Mucosa of stomach (tissue), 1 donor: ENCODE measurements around the gene DOCK6.

Experiments used
- H3K27me3 ChIP-seq: one replicate; pipeline ENCODE4 v1.7.0; 2013; ENCODE audit warnings: mild to moderate bottlenecking, low read length; ENCODE audit not compliant: control insufficient read depth, insufficient read depth
- H3K36me3 ChIP-seq: one replicate; pipeline ENCODE4 v1.7.0; 2013; ENCODE audit warnings: low read length; ENCODE audit not compliant: control insufficient read depth, insufficient read depth
- H3K4me1 ChIP-seq: one replicate; pipeline ENCODE4 v1.7.0; 2013; ENCODE audit warnings: mild to moderate bottlenecking, low read length; ENCODE audit not compliant: control insufficient read depth, insufficient read depth
- H3K4me3 ChIP-seq: one replicate; pipeline ENCODE4 v1.7.0; 2013; ENCODE audit warnings: low read length
- H3K9ac ChIP-seq: one replicate; pipeline ENCODE4 v1.7.0; 2013; ENCODE audit warnings: mild to moderate bottlenecking, low read length, moderate library complexity
- H3K9me3 ChIP-seq: one replicate; pipeline ENCODE4 v1.7.0; 2013; ENCODE audit warnings: mild to moderate bottlenecking, low read length, moderate library complexity; ENCODE audit not compliant: control insufficient read depth
- donor health status: Pancreatic carcinoma.

Gene DOCK6

DNA sequence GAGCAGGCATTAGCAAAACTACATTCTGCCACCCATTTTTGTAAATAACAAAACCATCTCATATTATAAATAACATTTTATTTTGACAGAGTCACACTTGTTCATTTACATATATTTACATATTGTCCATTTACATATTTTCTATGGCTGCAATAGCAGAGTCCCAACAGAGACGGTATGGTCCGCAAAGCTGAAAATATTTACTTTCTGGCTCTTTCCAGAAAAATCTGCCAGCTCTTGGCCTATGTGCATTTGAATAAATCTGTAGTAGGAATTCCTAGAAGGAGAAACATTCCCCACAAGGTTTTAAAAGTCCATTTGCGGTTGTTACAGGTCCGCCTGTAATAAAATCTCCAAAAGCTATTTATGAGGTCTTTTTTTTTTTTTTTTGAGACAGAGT, 27.9 kb upstream of the DOCK6 start:
- Histone ChIP-seq H3K9me3 (no peaks in the 10 kb centered on the region), H3K27me3 (peaks cover 3% of the 10 kb centered on the region), H3K4me3 (no peak overlapping the region), H3K36me3 (no peaks in the 10 kb centered on the region), H3K4me1 (peaks cover 1% of the 10 kb centered on the region), H3K9ac (no peak overlapping the region)

- Histone ChIP-seq H3K9me3 (no peaks in the 10 kb centered on the region), H3K4me3 (no peak overlapping the region), H3K4me1 (no peaks in the 10 kb centered on the region), H3K27me3 (peaks cover 3% of the 10 kb centered on the region), H3K9ac (no peak overlapping the region), H3K36me3 (no peaks in the 10 kb centered on the region)
These were observed 26.0 kb upstream of the DOCK6 start for GRCh38 chr19:11288349-11288748.

DNA sequence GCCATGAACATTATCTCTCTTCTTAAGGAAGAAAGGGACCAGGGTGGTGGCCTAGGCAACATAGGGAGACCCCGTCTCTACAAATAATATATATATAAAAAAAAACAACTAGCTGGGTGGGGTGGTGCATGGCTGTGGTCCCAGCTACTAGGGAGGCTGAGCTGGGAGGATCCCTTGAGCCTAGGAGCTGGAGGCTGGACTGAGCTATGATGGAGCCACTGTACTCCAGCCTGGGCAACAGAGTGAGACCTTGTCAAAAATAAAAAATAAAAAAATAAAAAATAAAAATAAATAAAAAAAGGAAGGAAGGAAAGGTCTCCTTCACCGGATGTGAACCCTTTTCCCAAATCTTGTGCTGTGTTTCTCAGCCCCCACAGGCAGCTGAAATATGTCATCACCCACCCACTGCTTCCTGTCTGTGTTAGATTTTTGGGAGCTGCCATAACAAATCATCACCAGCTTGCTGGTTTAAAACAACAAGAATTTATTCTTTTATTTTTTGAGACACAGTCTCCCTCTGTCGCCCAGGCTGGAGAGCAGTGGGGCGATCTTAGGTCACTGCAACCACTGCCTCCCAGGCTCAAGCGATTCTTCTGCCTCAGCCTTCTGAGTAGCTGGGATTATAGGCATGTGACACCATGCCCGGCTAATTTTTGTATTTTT, 24.1 kb upstream of the DOCK6 start:
- H3K4me1 ChIP-seq: no peaks in the 10 kb centered on the region
- H3K27me3 ChIP-seq: peaks cover 3% of the 10 kb centered on the region
- no peak overlapping the region for H3K9ac ChIP-seq
- no peaks in the 10 kb centered on the region for H3K36me3 ChIP-seq
- no peak overlapping the region for H3K4me3 ChIP-seq
- no peaks in the 10 kb centered on the region for H3K9me3 ChIP-seq

DNA sequence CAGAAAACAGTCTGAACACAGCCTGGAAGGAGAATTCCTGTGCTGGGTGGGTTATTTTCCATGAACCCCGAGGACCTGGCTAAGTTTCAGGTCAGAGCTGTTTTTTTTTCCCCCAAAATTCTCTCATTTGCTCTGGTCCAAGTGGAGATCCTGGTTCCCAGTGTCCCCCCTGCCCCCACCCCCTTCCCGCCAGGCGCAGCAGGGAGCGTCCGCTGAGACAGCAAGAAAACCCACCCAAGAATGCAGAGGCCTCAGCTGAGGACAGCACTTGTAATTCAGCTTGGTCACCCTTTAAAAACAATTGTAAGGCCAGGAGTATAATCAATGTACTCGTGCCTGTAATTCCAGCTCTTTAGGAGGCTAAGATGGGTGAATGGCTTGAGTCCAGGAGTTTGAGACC, 22.2 kb upstream of the DOCK6 start:
- peaks cover 3% of the 10 kb centered on the region for H3K27me3 ChIP-seq
- H3K36me3 ChIP-seq: no peaks in the 10 kb centered on the region
- H3K4me3 ChIP-seq: no peak overlapping the region
- no peaks in the 10 kb centered on the region for H3K4me1 ChIP-seq
- no peaks in the 10 kb centered on the region for H3K9me3 ChIP-seq
- H3K9ac ChIP-seq: no peak overlapping the region

GRCh38 chr19:11281356-11282049, 19.2 kb upstream of the DOCK6 start:
- H3K27me3 ChIP-seq: no peaks in the 10 kb centered on the region
- no peaks in the 10 kb centered on the region for H3K36me3 ChIP-seq
- no peaks in the 10 kb centered on the region for H3K4me1 ChIP-seq
- no peak overlapping the region for H3K4me3 ChIP-seq
- no peaks in the 10 kb centered on the region for H3K9me3 ChIP-seq
- no peak overlapping the region for H3K9ac ChIP-seq

DNA sequence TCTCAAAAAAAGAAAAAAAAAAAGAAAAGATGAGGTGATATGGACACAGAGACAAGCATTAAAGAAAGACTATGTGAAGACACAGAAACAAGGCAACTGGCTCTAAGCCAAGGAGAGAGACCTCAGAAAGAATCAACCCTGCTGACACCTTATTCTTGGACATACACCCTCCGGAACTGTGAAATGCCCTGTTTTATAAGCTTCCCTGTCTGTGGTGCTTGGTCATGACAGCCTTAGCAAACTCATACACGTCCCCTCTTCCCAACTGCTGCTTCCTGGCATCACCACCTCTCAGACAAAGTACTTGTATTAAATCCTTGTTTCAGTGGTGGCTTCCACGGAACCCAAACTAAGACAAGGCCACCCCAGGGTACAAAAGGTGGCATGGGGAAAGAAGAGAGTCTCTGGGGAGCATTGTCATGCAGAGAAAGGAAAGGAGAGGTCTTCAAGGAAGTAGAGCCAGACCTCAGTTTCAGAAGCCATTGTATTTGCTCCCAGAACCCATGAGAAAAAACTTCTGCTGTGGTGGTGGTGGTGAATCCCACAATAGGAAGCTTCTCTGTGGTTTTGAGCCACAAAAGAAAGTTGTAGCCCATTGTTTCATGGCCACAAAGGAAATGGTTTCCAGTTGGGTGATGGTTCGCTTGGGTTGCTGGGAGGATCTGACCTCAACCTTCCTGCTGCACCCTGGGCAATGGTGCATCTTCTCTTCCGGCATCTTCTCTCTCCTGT, 17.3 kb upstream of the DOCK6 start:
- H3K4me1 ChIP-seq: no peaks in the 10 kb centered on the region
- H3K9me3 ChIP-seq: no peaks in the 10 kb centered on the region
- no peak overlapping the region for H3K9ac ChIP-seq
- H3K36me3 ChIP-seq: no peaks in the 10 kb centered on the region
- no peak overlapping the region for H3K4me3 ChIP-seq
- no peaks in the 10 kb centered on the region for H3K27me3 ChIP-seq

GRCh38 chr19:11278670-11279069, 16.3 kb upstream of the DOCK6 start:
- Histone ChIP-seq H3K9me3 (no peaks in the 10 kb centered on the region), H3K4me1 (no peaks in the 10 kb centered on the region), H3K4me3 (no peak overlapping the region), H3K9ac (no peak overlapping the region), H3K36me3 (no peaks in the 10 kb centered on the region), H3K27me3 (no peaks in the 10 kb centered on the region)

DNA sequence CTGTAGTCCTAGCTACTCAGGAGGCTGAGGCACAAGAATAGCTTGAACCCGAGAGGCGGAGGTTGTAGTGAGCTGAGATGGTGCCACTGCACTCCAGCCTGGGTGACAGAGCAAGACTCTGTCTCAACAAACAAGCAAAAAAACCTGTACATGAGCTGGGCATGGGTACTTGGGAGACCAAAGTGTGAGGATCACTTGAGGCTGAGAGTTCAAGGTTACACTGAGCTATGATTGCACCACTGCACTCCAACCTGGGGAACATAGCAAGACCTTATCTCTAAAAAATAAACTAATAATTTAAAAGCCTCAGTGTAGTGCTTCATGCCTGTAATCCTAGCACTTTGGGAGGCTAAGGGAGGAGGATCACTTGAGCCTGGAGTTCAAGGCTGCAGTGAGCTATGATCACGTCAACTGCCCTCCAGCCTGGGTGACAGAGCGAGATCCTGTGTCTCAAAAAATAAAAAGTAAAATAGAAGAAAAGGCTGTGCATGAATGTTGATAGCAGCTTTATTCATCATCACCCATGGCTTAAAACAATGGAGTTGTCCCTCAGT, 12.3 kb upstream of the DOCK6 start:
- Histone ChIP-seq H3K9ac (no peak overlapping the region), H3K36me3 (no peaks in the 10 kb centered on the region), H3K4me3 (no peak overlapping the region), H3K4me1 (peaks cover 9% of the 10 kb centered on the region), H3K9me3 (no peaks in the 10 kb centered on the region), H3K27me3 (no peaks in the 10 kb centered on the region)

DNA sequence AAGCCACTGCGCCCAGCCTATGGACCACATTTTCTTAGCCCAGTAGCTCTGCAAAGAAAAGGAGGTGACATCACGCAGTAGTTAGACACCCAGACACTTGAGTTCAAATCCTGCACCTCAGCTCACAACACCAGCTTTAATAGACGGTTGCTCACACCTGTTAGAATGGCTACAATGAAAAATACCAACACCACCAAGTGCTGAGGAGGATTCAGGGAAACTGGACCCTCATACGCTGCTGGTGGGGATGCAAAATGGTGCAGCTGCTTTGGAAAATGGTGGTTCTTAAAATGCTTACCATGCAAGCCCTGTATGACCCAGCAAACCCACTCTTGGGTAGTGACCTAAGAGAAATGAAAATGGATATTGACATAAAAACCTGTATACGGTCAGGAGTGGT, 11.7 kb upstream of the DOCK6 start:
- no peak overlapping the region for H3K4me3 ChIP-seq
- H3K36me3 ChIP-seq: no peaks in the 10 kb centered on the region
- H3K4me1 ChIP-seq: peaks cover 12% of the 10 kb centered on the region
- no peaks in the 10 kb centered on the region for H3K27me3 ChIP-seq
- no peak overlapping the region for H3K9ac ChIP-seq
- H3K9me3 ChIP-seq: no peaks in the 10 kb centered on the region

- H3K9me3 ChIP-seq: no peaks in the 10 kb centered on the region
- H3K36me3 ChIP-seq: no peaks in the 10 kb centered on the region
- H3K27me3 ChIP-seq: no peaks in the 10 kb centered on the region
- no peak overlapping the region for H3K4me3 ChIP-seq
- no peak overlapping the region for H3K9ac ChIP-seq
- H3K4me1 ChIP-seq: peaks cover 19% of the 10 kb centered on the region
These were observed 11.0 kb upstream of the DOCK6 start for GRCh38 chr19:11273296-11273695.

GRCh38 chr19:11269408-11269807, 7.1 kb upstream of the DOCK6 start:
- peak overlapping the region; percentile 13 for H3K9ac ChIP-seq
- peaks cover 57% of the 10 kb centered on the region for H3K4me1 ChIP-seq
- no peak overlapping the region for H3K4me3 ChIP-seq
- H3K9me3 ChIP-seq: no peaks in the 10 kb centered on the region
- no peaks in the 10 kb centered on the region for H3K27me3 ChIP-seq
- no peaks in the 10 kb centered on the region for H3K36me3 ChIP-seq

DNA sequence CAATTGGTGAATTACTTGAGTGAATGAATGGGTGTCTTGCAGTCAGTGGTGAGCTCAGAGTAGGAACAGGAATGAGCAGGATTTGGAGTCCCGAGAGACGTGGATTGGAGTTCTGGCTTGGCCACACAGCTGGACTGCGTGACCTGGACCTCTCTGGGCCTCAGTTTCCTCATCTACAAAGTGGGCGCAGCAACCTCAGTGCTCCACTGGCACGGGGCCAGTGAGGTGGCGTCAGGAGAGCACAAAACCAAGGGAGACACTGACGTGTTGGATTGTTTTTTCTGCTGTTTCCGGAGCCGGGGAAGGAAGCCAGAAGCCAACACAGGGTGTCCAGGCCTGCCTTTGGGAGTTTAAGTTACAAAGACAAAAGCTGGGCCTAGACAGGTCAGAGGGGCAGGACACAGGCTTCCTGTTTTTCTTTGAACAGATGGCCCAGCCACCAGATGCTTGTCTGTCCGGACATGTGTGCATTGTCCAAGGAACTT, 6.5 kb upstream of the DOCK6 start:
- Histone ChIP-seq H3K9me3 (no peaks in the 10 kb centered on the region), H3K4me1 (peaks cover 61% of the 10 kb centered on the region), H3K9ac (peak overlapping the region; percentile 13), H3K4me3 (no peak overlapping the region), H3K36me3 (no peaks in the 10 kb centered on the region), H3K27me3 (no peaks in the 10 kb centered on the region)
